Suprapubic skin (tissue), 4 donors: ENCODE data around the gene PLEKHG5.

Source experiments
- EP300 ChIP-seq: sonication (generic); formaldehyde crosslinking; IDR thresholded peaks from one replicate; pipeline ENCODE4 v1.6.1; 2017; ENCODE audit warnings: antibody characterized with exemption
- POLR2A ChIP-seq, 2 donors: fragments of 450-650 bp; IDR thresholded peaks; one replicate each; pipeline ENCODE4 v1.6.1; 2017; ENCODE audit warnings: antibody characterized with exemption in 2 of 2, mild to moderate bottlenecking in 2 of 2, moderate library complexity in 2 of 2
- POLR2AphosphoS5 ChIP-seq, 3 donors: sonication (generic); formaldehyde crosslinking; IDR thresholded peaks; one replicate each; pipeline ENCODE4 v1.6.1; 2017; ENCODE audit warnings: antibody characterized with exemption in 3 of 3
- TF ChIP-seq, protein P1 (sequence below), 2 donors: fragments of 200-600 bp in 1 of 2; fragments of 450-650 bp in 1 of 2; sonication (generic) in 1 of 2; IDR thresholded peaks; one replicate each; pipeline ENCODE4 v1.5.1; 2016 to 2019; ENCODE audit warnings: antibody characterized with exemption in 2 of 2, mild to moderate bottlenecking in 1 of 2, moderate library complexity in 1 of 2

- no peak for TF ChIP-seq POLR2A (IDR thresholded peaks at IDR 0.05)
- TF ChIP-seq, protein P1, sequence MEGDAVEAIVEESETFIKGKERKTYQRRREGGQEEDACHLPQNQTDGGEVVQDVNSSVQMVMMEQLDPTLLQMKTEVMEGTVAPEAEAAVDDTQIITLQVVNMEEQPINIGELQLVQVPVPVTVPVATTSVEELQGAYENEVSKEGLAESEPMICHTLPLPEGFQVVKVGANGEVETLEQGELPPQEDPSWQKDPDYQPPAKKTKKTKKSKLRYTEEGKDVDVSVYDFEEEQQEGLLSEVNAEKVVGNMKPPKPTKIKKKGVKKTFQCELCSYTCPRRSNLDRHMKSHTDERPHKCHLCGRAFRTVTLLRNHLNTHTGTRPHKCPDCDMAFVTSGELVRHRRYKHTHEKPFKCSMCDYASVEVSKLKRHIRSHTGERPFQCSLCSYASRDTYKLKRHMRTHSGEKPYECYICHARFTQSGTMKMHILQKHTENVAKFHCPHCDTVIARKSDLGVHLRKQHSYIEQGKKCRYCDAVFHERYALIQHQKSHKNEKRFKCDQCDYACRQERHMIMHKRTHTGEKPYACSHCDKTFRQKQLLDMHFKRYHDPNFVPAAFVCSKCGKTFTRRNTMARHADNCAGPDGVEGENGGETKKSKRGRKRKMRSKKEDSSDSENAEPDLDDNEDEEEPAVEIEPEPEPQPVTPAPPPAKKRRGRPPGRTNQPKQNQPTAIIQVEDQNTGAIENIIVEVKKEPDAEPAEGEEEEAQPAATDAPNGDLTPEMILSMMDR (IDR thresholded peaks at IDR 0.05): no peak
- TF ChIP-seq EP300: no peak
- TF ChIP-seq POLR2AphosphoS5 (IDR thresholded peaks at IDR 0.05): no peak
Observed at GRCh38 chr1:6512245-6512907, 20.9 kb upstream of the PLEKHG5 start.
